ENCODE results near the gene TSPAN5.

DNA sequence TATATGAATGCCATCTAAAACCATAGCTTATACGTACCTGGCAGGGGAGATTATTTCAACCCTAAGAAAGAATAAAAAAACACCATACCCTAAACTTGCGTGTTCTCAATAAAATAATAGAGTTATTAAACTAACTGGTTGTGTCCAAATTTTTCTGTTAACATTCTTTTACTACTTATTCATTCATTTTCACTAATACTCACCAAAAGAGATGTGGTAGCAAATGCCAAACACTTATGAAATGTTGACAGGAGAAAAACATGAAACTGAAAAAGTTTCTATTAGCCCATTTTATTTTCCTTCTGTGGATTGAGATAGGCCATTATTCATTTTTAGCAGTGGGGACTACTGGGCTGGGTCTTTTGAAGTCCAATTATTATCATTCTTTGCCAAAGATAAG lies 102.0 kb downstream of the TSPAN5 start:
- TF ChIP-seq, protein P1, sequence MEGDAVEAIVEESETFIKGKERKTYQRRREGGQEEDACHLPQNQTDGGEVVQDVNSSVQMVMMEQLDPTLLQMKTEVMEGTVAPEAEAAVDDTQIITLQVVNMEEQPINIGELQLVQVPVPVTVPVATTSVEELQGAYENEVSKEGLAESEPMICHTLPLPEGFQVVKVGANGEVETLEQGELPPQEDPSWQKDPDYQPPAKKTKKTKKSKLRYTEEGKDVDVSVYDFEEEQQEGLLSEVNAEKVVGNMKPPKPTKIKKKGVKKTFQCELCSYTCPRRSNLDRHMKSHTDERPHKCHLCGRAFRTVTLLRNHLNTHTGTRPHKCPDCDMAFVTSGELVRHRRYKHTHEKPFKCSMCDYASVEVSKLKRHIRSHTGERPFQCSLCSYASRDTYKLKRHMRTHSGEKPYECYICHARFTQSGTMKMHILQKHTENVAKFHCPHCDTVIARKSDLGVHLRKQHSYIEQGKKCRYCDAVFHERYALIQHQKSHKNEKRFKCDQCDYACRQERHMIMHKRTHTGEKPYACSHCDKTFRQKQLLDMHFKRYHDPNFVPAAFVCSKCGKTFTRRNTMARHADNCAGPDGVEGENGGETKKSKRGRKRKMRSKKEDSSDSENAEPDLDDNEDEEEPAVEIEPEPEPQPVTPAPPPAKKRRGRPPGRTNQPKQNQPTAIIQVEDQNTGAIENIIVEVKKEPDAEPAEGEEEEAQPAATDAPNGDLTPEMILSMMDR (IDR thresholded peaks at IDR 0.05) = no peak
- no peak for TF ChIP-seq POLR2A (IDR thresholded peaks at IDR 0.05)

Measured in testis (tissue), 2 donors.